ENCODE results near the gene FASTKD1.

GRCh38 chr2:169485650-169486138, 88.0 kb downstream of the FASTKD1 start:
- no peak for TF ChIP-seq ISL1 (CRISPR knock-in tag; IDR thresholded peaks at IDR 0.05)
- TF ChIP-seq ZNF70 (CRISPR knock-in tag; IDR thresholded peaks at IDR 0.05), result no peak
- TF ChIP-seq CSRNP3 (CRISPR knock-in tag; IDR thresholded peaks at IDR 0.05), result no peak
- TF ChIP-seq ZNF565 (CRISPR knock-in tag; conservative IDR thresholded peaks at IDR 0.05; ENCODE audit: low read depth), result no peak
- TF ChIP-seq OSR1 (CRISPR knock-in tag; IDR thresholded peaks at IDR 0.05), result no peak
- no peak for TF ChIP-seq PATZ1 (CRISPR knock-in tag; IDR thresholded peaks at IDR 0.05; ENCODE audit: borderline replicate concordance)
- no peak for TF ChIP-seq GLIS3 (CRISPR knock-in tag; IDR thresholded peaks at IDR 0.05)
- no peak for TF ChIP-seq TSHZ2 (CRISPR knock-in tag; IDR thresholded peaks at IDR 0.05)
- TF ChIP-seq ZNF8 (CRISPR knock-in tag; IDR thresholded peaks at IDR 0.05), result no peak
- no peak for TF ChIP-seq RARB (CRISPR knock-in tag; IDR thresholded peaks at IDR 0.05)
- no peak for TF ChIP-seq CREB5 (CRISPR knock-in tag; IDR thresholded peaks at IDR 0.05; ENCODE audit: low read depth)
- no peak for TF ChIP-seq ESRRG (CRISPR knock-in tag; IDR thresholded peaks at IDR 0.05)
- no peak for TF ChIP-seq CSDC2 (CRISPR knock-in tag; IDR thresholded peaks at IDR 0.05)
